ENCODE results near the gene STAT4.
"Not testable (repeated sequence)": the region's sequence is repeated elsewhere in the genome, so short reads cannot be mapped to it uniquely, and the experiment has no call there.

The STAT4 gene

GRCh38 chr2:190995315-190995714 lies 155.5 kb downstream of the STAT4 start:
- not testable (repeated sequence) for DNase-seq (ENCODE audit: low spot score)

GRCh38 chr2:190994148-190994547 lies 156.6 kb downstream of the STAT4 start:
- no peak for DNase-seq (ENCODE audit: low spot score)

GRCh38 chr2:190993292-190993643 lies 157.5 kb downstream of the STAT4 start:
- DNase-seq (ENCODE audit: low spot score) = no peak

- no peak for DNase-seq (ENCODE audit: low spot score)
Observed at GRCh38 chr2:190990132-190990531, 160.7 kb downstream of the STAT4 start.

GRCh38 chr2:190988910-190989309 lies 161.9 kb downstream of the STAT4 start:
- no peak for DNase-seq (ENCODE audit: low spot score)

GRCh38 chr2:190987938-190988337 lies 162.9 kb downstream of the STAT4 start:
- no peak for DNase-seq (ENCODE audit: low spot score)

GRCh38 chr2:190987116-190987515 lies 163.7 kb downstream of the STAT4 start:
- DNase-seq (ENCODE audit: low spot score) = no peak

- DNase-seq (ENCODE audit: low spot score) = no peak
Observed at GRCh38 chr2:190986221-190986953, 164.4 kb downstream of the STAT4 start.

- no peak for DNase-seq (ENCODE audit: low spot score)
Observed at GRCh38 chr2:190984595-190984994, 166.2 kb downstream of the STAT4 start.

- DNase-seq (ENCODE audit: low spot score) = no peak
Observed at GRCh38 chr2:190982262-190983034, 168.3 kb downstream of the STAT4 start.

GRCh38 chr2:190981733-190982132 lies 169.1 kb downstream of the STAT4 start:
- DNase-seq (ENCODE audit: low spot score) = no peak

- DNase-seq (ENCODE audit: low spot score) = no peak
Observed at GRCh38 chr2:190981333-190981732, 169.5 kb downstream of the STAT4 start.

- no peak for DNase-seq (ENCODE audit: low spot score)
Observed at GRCh38 chr2:190980630-190981209, 170.1 kb downstream of the STAT4 start.

- no peak for DNase-seq (ENCODE audit: low spot score)
Observed at GRCh38 chr2:190979906-190980629, 170.7 kb downstream of the STAT4 start.

Measured in pons (tissue), 1 donor.